Effector memory CD4-positive, alpha-beta T cell (primary cell): ENCODE results near the gene FBXO2.

Experiments used
- DNase-seq, 3 donors: peaks; one replicate each; pipeline ENCODE4 v3.0.0-alpha.2; 2020
- H3K27ac ChIP-seq: 2 replicates; pipeline ENCODE4 v1.7.0; 2013; ENCODE audit warnings: mild to moderate bottlenecking, low read length, moderate library complexity; ENCODE audit not compliant: insufficient read depth, poor library complexity, severe bottlenecking
- H3K27me3 ChIP-seq: replicated peaks from 2 replicates; pipeline ENCODE4 v1.7.0; 2013; ENCODE audit warnings: mild to moderate bottlenecking, low read length; ENCODE audit not compliant: insufficient read depth, control insufficient read depth, poor library complexity, severe bottlenecking
- H3K36me3 ChIP-seq: 2 replicates; pipeline ENCODE4 v1.7.0; 2013; ENCODE audit warnings: mild to moderate bottlenecking, low read length, moderate library complexity; ENCODE audit not compliant: control insufficient read depth, insufficient read depth
- H3K4me1 ChIP-seq: 2 replicates; pipeline ENCODE4 v1.7.0; 2013; ENCODE audit warnings: low read length, mild to moderate bottlenecking; ENCODE audit not compliant: control insufficient read depth, insufficient read depth, poor library complexity, severe bottlenecking
- H3K4me3 ChIP-seq: 2 replicates; pipeline ENCODE4 v1.7.0; 2013; ENCODE audit warnings: low read length, low read depth, mild to moderate bottlenecking; ENCODE audit not compliant: insufficient read depth, poor library complexity, severe bottlenecking
- H3K9me3 ChIP-seq: 2 replicates; pipeline ENCODE4 v1.7.0; 2013; ENCODE audit warnings: mild to moderate bottlenecking, low read length, moderate library complexity; ENCODE audit not compliant: control insufficient read depth

Gene FBXO2

GRCh38 chr1:11671205-11671543 is 16.9 kb upstream of the FBXO2 start:
- DNase-seq, result no peak
- Histone ChIP-seq H3K27me3 (no peaks in the 10 kb centered on the region), H3K36me3 (peaks cover 35% of the 10 kb centered on the region), H3K4me3 (no peak overlapping the region), H3K4me1 (no peaks in the 10 kb centered on the region), H3K9me3 (no peaks in the 10 kb centered on the region), H3K27ac (no peak overlapping the region)

- Histone ChIP-seq H3K27me3 (no peaks in the 10 kb centered on the region), H3K36me3 (peaks cover 32% of the 10 kb centered on the region), H3K27ac (no peak overlapping the region), H3K4me1 (no peaks in the 10 kb centered on the region), H3K4me3 (no peak overlapping the region), H3K9me3 (no peaks in the 10 kb centered on the region)
- DNase-seq, result no peak
Measured at GRCh38 chr1:11670747-11671146, 16.5 kb upstream of the FBXO2 start.

GRCh38 chr1:11668516-11668915 is 14.3 kb upstream of the FBXO2 start:
- H3K27me3 ChIP-seq, result no peaks in the 10 kb centered on the region
- peaks cover 15% of the 10 kb centered on the region for H3K36me3 ChIP-seq
- DNase-seq, result no peak
- H3K9me3 ChIP-seq, result no peaks in the 10 kb centered on the region
- no peak overlapping the region for H3K4me3 ChIP-seq
- H3K27ac ChIP-seq, result no peak overlapping the region
- peaks cover 3% of the 10 kb centered on the region for H3K4me1 ChIP-seq

GRCh38 chr1:11664336-11665065 is 10.3 kb upstream of the FBXO2 start:
- H3K9me3 ChIP-seq, result no peaks in the 10 kb centered on the region
- no peaks in the 10 kb centered on the region for H3K27me3 ChIP-seq
- peak overlapping the region; percentile 61 for H3K4me3 ChIP-seq
- H3K27ac ChIP-seq, result peak overlapping the region; percentile 59
- H3K4me1 ChIP-seq, result peaks cover 3% of the 10 kb centered on the region
- peaks cover 9% of the 10 kb centered on the region for H3K36me3 ChIP-seq
- DNase-seq, result peak in 2 of 3 donors; percentile 18

GRCh38 chr1:11661103-11661502 is 6.9 kb upstream of the FBXO2 start:
- H3K36me3 ChIP-seq, result peaks cover 15% of the 10 kb centered on the region
- peaks cover 4% of the 10 kb centered on the region for H3K4me1 ChIP-seq
- H3K27ac ChIP-seq, result no peak overlapping the region
- no peaks in the 10 kb centered on the region for H3K9me3 ChIP-seq
- H3K27me3 ChIP-seq, result no peaks in the 10 kb centered on the region
- no peak overlapping the region for H3K4me3 ChIP-seq
- no peak for DNase-seq

- no peak overlapping the region for H3K4me3 ChIP-seq
- H3K4me1 ChIP-seq, result peaks cover 14% of the 10 kb centered on the region
- H3K36me3 ChIP-seq, result peaks cover 15% of the 10 kb centered on the region
Measured at GRCh38 chr1:11659748-11660147, 5.5 kb upstream of the FBXO2 start.

GRCh38 chr1:11658542-11658941 is 4.3 kb upstream of the FBXO2 start:
- Histone ChIP-seq H3K27me3 (no peaks in the 10 kb centered on the region), H3K4me3 (no peak overlapping the region), H3K9me3 (no peaks in the 10 kb centered on the region), H3K27ac (no peak overlapping the region), H3K4me1 (peaks cover 17% of the 10 kb centered on the region), H3K36me3 (peaks cover 15% of the 10 kb centered on the region)
- DNase-seq, result no peak

More at GRCh38 chr1:11659748-11660147, 5.5 kb upstream of the FBXO2 start:
- DNase-seq, result no peak
- H3K27me3 ChIP-seq, result no peaks in the 10 kb centered on the region
- no peak overlapping the region for H3K27ac ChIP-seq
- H3K9me3 ChIP-seq, result no peaks in the 10 kb centered on the region

GRCh38 chr1:11657654-11658053 is 3.4 kb upstream of the FBXO2 start:
- no peak for DNase-seq
- H3K27me3 ChIP-seq, result no peaks in the 10 kb centered on the region
- peaks cover 15% of the 10 kb centered on the region for H3K36me3 ChIP-seq
- no peak overlapping the region for H3K4me3 ChIP-seq
- no peaks in the 10 kb centered on the region for H3K9me3 ChIP-seq
- peaks cover 17% of the 10 kb centered on the region for H3K4me1 ChIP-seq
- H3K27ac ChIP-seq, result no peak overlapping the region

GRCh38 chr1:11654939-11655808 is 945 bp upstream of the FBXO2 start:
- Histone ChIP-seq H3K27me3 (no peaks in the 10 kb centered on the region), H3K4me3 (peak overlapping the region; percentile 49), H3K4me1 (peaks cover 28% of the 10 kb centered on the region), H3K9me3 (no peaks in the 10 kb centered on the region), H3K36me3 (peaks cover 11% of the 10 kb centered on the region), H3K27ac (peak overlapping the region; percentile 34)
- no peak for DNase-seq

GRCh38 chr1:11653861-11654136 is 430 bp downstream of the FBXO2 start:
- peaks cover 38% of the 10 kb centered on the region for H3K4me1 ChIP-seq
- no peak overlapping the region for H3K27ac ChIP-seq
- H3K27me3 ChIP-seq, result no peaks in the 10 kb centered on the region
- H3K9me3 ChIP-seq, result no peaks in the 10 kb centered on the region
- peaks cover 5% of the 10 kb centered on the region for H3K36me3 ChIP-seq
- DNase-seq, result no peak
- no peak overlapping the region for H3K4me3 ChIP-seq
